ENCODE data around the gene SPEM2.

DNA sequence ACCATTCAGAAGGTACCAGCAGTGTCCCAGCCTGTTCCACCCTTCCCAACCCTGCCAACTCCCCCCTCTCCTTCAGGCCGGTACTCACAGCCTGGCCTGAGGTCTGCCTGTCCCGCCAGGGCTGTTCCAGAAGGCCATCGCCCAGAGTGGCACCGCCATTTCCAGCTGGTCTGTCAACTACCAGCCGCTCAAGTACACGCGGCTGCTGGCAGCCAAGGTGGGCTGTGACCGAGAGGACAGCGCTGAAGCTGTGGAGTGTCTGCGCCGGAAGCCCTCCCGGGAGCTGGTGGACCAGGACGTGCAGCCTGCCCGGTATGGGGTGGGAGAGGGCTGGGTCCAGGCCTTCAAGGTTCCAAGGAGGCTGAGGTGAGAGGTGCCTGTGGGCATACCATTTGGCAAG, 10.6 kb upstream of the SPEM2 start:
- TF ChIP-seq YY1 (IDR thresholded peaks at IDR 0.05; ENCODE audit: insufficient read depth, insufficient read length) (no peak), SUZ12 (IDR thresholded peaks at IDR 0.05; ENCODE audit: extremely low read depth, insufficient read depth, insufficient read length) (no peak)
